K562 (cell line): ENCODE results near the gene NGRN.

ENCODE experiments used
- CTCF ChIP-seq, 3 experiments: IDR thresholded peaks in 2 of 3; conservative IDR thresholded peaks in 1 of 3; 2 replicates each; pipeline ENCODE4 v1.5.1; 2011 to 2012; ENCODE audit warnings: low read length in 3 of 3, mild to moderate bottlenecking in 3 of 3, control low read depth in 2 of 3, improper control_type of control experiment in 1 of 3, inconsistent platforms in 1 of 3, low read depth in 1 of 3, mixed read lengths in 1 of 3, moderate library complexity in 1 of 3; ENCODE audit not compliant: insufficient read depth in 2 of 3
- KLF16 ChIP-seq: IDR thresholded peaks from 2 replicates; pipeline ENCODE4 v1.6.1; 2016; ENCODE audit warnings: antibody characterized with exemption
- MXI1 ChIP-seq: IDR thresholded peaks from 2 replicates; pipeline ENCODE4 v1.6.1; 2011; ENCODE audit warnings: low read depth, mild to moderate bottlenecking, improper control_type of control experiment, low read length
- NR2C1 ChIP-seq, 2 experiments: fragments of 450-650 bp; IDR thresholded peaks; 2 replicates each; pipeline ENCODE4 v1.6.1; 2017; ENCODE audit warnings: mild to moderate bottlenecking in 2 of 2, antibody characterized with exemption in 1 of 2, inconsistent platforms in 1 of 2, missing compliant biosample characterization in 1 of 2, missing genetic modification characterization in 1 of 2
- NR3C1 ChIP-seq: sonication (generic); formaldehyde crosslinking; IDR thresholded peaks from 2 replicates; pipeline ENCODE4 v1.8.1; 2022; ENCODE audit warnings: missing genetic modification reagents
- RAD21 ChIP-seq, 2 experiments: fragments of 250-450 bp in 1 of 2; fragments of 450-650 bp in 1 of 2; sonication (Bioruptor Pico) in 1 of 2; formaldehyde crosslinking in 1 of 2; IDR thresholded peaks in 1 of 2; conservative IDR thresholded peaks in 1 of 2; 2 replicates each; pipeline versions ENCODE4 v1.4.0 to v1.8.0; 2020 to 2022; ENCODE audit warnings: mild to moderate bottlenecking in 2 of 2, moderate library complexity in 1 of 2
- USF2 ChIP-seq: sonication (generic); formaldehyde crosslinking; IDR thresholded peaks from 2 replicates; pipeline ENCODE4 v1.5.0; 2020; ENCODE audit warnings: missing genetic modification reagents

DNA sequence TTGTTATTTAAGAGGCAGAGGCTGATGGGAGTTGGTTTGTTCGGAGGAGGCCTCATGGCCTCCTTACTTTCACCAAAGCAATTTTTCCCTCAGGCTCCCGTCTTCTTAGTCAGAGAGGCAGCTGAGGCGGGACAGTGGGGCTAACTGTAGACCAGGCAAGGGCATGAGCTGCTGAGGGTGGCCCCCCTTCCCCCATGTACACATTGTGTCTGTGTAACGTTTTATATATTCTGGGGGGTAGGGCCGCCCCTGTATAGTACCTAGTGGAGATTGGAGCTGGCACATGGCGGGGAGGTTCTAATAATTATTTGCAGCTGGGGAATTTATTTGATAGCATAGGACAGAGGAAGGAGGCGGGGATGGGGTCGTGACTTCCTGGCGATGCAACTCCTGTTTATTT is 35.1 kb downstream of the NGRN start:
- TF ChIP-seq CTCF (IDR thresholded peaks at IDR 0.05 in 2 of 3, conservative IDR thresholded peaks at IDR 0.05 in 1 of 3; ENCODE audit: insufficient read depth in 2 of 3, low read depth in 1 of 3, low read length in 3 of 3) (no peak), NR3C1 (CRISPR knock-in tag) (no peak), RAD21 (CRISPR knock-in tag; conservative IDR thresholded peaks at IDR 0.05 in 1 of 2, IDR thresholded peaks at IDR 0.05 in 1 of 2) (no peak), USF2 (no peak), NR2C1 (IDR thresholded peaks at IDR 0.05) (no peak), NR2C1 (tag; IDR thresholded peaks at IDR 0.05) (no peak), MXI1 (no peak), KLF16 (no peak)
